ENCODE results near the gene CD200R1L.
A peak's percentile ranks its signal among the peaks of the same experiment; 100 is the strongest.

CD200R1L gene

GRCh38 chr3:112848196-112848595 lies 1.5 kb upstream of the CD200R1L start:
- Histone ChIP-seq H3K27me3 (ENCODE audit: insufficient read depth, low read length, poor library complexity) (no peaks in the 10 kb centered on the region), H3K56ac (ENCODE audit: low read length) (no peak overlapping the region), H4K5ac (ENCODE audit: low read length) (no peak overlapping the region), H3K4me2 (ENCODE audit: low read length) (no peak overlapping the region), H2AK5ac (ENCODE audit: low read length) (no peak overlapping the region), H2BK5ac (ENCODE audit: low read length) (no peak overlapping the region), H3K4ac (ENCODE audit: low read depth, low read length) (no peak overlapping the region), H3K23ac (ENCODE audit: low read length) (no peak overlapping the region), H3K79me2 (ENCODE audit: control insufficient read depth, insufficient read depth, low read length) (no peaks in the 10 kb centered on the region), H3K4me1 (ENCODE audit: control insufficient read depth, low read depth, low read length) (no peaks in the 10 kb centered on the region), H3K4me3 (ENCODE audit: low read length) (no peak overlapping the region), H3K9ac (ENCODE audit: low read length) (no peak overlapping the region), H3K36me3 (ENCODE audit: control insufficient read depth, insufficient read depth, low read length) (no peaks in the 10 kb centered on the region), H3K18ac (ENCODE audit: low read length) (no peak overlapping the region), H3K79me1 (ENCODE audit: low read length) (no peaks in the 10 kb centered on the region), H2BK15ac (replicated peaks; ENCODE audit: low read depth) (no peak overlapping the region), H3K27ac (ENCODE audit: low read depth, low read length) (no peak overlapping the region), H4K8ac (ENCODE audit: low read depth, low read length) (no peak overlapping the region), H2BK120ac (ENCODE audit: low read depth, low read length) (no peak overlapping the region)
- no peak for DNase-seq
- no CpG with 5 or more reads among the region's 3 CpGs for WGBS (ENCODE audit: extremely low coverage, insufficient coverage, low lambda C conversion rate)

- no peak overlapping the region for H2BK15ac ChIP-seq (replicated peaks; ENCODE audit: low read depth)
- no peak overlapping the region for H3K18ac ChIP-seq (ENCODE audit: low read length)
- H3K9ac ChIP-seq (ENCODE audit: low read length), result no peak overlapping the region
- no peak overlapping the region for H3K23ac ChIP-seq (ENCODE audit: low read length)
- H3K79me2 ChIP-seq (ENCODE audit: control insufficient read depth, insufficient read depth, low read length), result no peaks in the 10 kb centered on the region
- no peak overlapping the region for H4K8ac ChIP-seq (ENCODE audit: low read depth, low read length)
- H3K27ac ChIP-seq (ENCODE audit: low read depth, low read length), result no peak overlapping the region
- no peaks in the 10 kb centered on the region for H3K36me3 ChIP-seq (ENCODE audit: control insufficient read depth, insufficient read depth, low read length)
- no peak overlapping the region for H2AK5ac ChIP-seq (ENCODE audit: low read length)
- H3K4me1 ChIP-seq (ENCODE audit: control insufficient read depth, low read depth, low read length), result no peaks in the 10 kb centered on the region
- H3K56ac ChIP-seq (ENCODE audit: low read length), result no peak overlapping the region
- no peak overlapping the region for H3K4me3 ChIP-seq (ENCODE audit: low read length)
- no peak overlapping the region for H2BK5ac ChIP-seq (ENCODE audit: low read length)
- H3K4me2 ChIP-seq (ENCODE audit: low read length), result no peak overlapping the region
- no peak overlapping the region for H3K4ac ChIP-seq (ENCODE audit: low read depth, low read length)
- H3K79me1 ChIP-seq (ENCODE audit: low read length), result no peaks in the 10 kb centered on the region
- no peak for DNase-seq
- no peak overlapping the region for H4K5ac ChIP-seq (ENCODE audit: low read length)
- no peak overlapping the region for H2BK120ac ChIP-seq (ENCODE audit: low read depth, low read length)
- WGBS (ENCODE audit: extremely low coverage, insufficient coverage, low lambda C conversion rate), result 100% methylated on average over 1 of the region's 3 CpGs
- no peaks in the 10 kb centered on the region for H3K27me3 ChIP-seq (ENCODE audit: insufficient read depth, low read length, poor library complexity)
Measured at GRCh38 chr3:112847692-112848091, 1.0 kb upstream of the CD200R1L start.

- H4K8ac ChIP-seq (ENCODE audit: low read depth, low read length), result no peak overlapping the region
- H3K79me2 ChIP-seq (ENCODE audit: control insufficient read depth, insufficient read depth, low read length), result no peaks in the 10 kb centered on the region
- no peak overlapping the region for H3K4me3 ChIP-seq (ENCODE audit: low read length)
- H3K27ac ChIP-seq (ENCODE audit: low read depth, low read length), result no peak overlapping the region
- no peak for DNase-seq
- no peak overlapping the region for H3K18ac ChIP-seq (ENCODE audit: low read length)
- H2BK120ac ChIP-seq (ENCODE audit: low read depth, low read length), result no peak overlapping the region
- no CpG with 5 or more reads among the region's 1 CpG for WGBS (ENCODE audit: extremely low coverage, insufficient coverage, low lambda C conversion rate)
- H3K23ac ChIP-seq (ENCODE audit: low read length), result no peak overlapping the region
- no peak overlapping the region for H2BK5ac ChIP-seq (ENCODE audit: low read length)
- no peak overlapping the region for H4K5ac ChIP-seq (ENCODE audit: low read length)
- no peak overlapping the region for H2BK15ac ChIP-seq (replicated peaks; ENCODE audit: low read depth)
- no peaks in the 10 kb centered on the region for H3K27me3 ChIP-seq (ENCODE audit: insufficient read depth, low read length, poor library complexity)
- no peaks in the 10 kb centered on the region for H3K4me1 ChIP-seq (ENCODE audit: control insufficient read depth, low read depth, low read length)
- no peak overlapping the region for H3K9ac ChIP-seq (ENCODE audit: low read length)
- H2AK5ac ChIP-seq (ENCODE audit: low read length), result no peak overlapping the region
- H3K56ac ChIP-seq (ENCODE audit: low read length), result no peak overlapping the region
- H3K36me3 ChIP-seq (ENCODE audit: control insufficient read depth, insufficient read depth, low read length), result no peaks in the 10 kb centered on the region
- no peaks in the 10 kb centered on the region for H3K79me1 ChIP-seq (ENCODE audit: low read length)
- H3K4me2 ChIP-seq (ENCODE audit: low read length), result no peak overlapping the region
- no peak overlapping the region for H3K4ac ChIP-seq (ENCODE audit: low read depth, low read length)
Measured at GRCh38 chr3:112845772-112846171, 892 bp downstream of the CD200R1L start.

- H4K5ac ChIP-seq (ENCODE audit: low read length), result no peak overlapping the region
- no peak overlapping the region for H2BK5ac ChIP-seq (ENCODE audit: low read length)
- no peaks in the 10 kb centered on the region for H3K79me1 ChIP-seq (ENCODE audit: low read length)
- H4K8ac ChIP-seq (ENCODE audit: low read depth, low read length), result no peak overlapping the region
- no peak overlapping the region for H3K27ac ChIP-seq (ENCODE audit: low read depth, low read length)
- no peak overlapping the region for H3K4me2 ChIP-seq (ENCODE audit: low read length)
- DNase-seq, result no peak
- H3K27me3 ChIP-seq (ENCODE audit: insufficient read depth, low read length, poor library complexity), result no peaks in the 10 kb centered on the region
- no peak overlapping the region for H2BK15ac ChIP-seq (replicated peaks; ENCODE audit: low read depth)
- no peak overlapping the region for H3K4ac ChIP-seq (ENCODE audit: low read depth, low read length)
- H3K79me2 ChIP-seq (ENCODE audit: control insufficient read depth, insufficient read depth, low read length), result no peaks in the 10 kb centered on the region
- WGBS (ENCODE audit: extremely low coverage, insufficient coverage, low lambda C conversion rate), result no CpG with 5 or more reads among the region's 4 CpGs
- no peaks in the 10 kb centered on the region for H3K4me1 ChIP-seq (ENCODE audit: control insufficient read depth, low read depth, low read length)
- no peak overlapping the region for H3K18ac ChIP-seq (ENCODE audit: low read length)
- H2BK120ac ChIP-seq (ENCODE audit: low read depth, low read length), result no peak overlapping the region
- H2AK5ac ChIP-seq (ENCODE audit: low read length), result no peak overlapping the region
- H3K4me3 ChIP-seq (ENCODE audit: low read length), result no peak overlapping the region
- no peak overlapping the region for H3K23ac ChIP-seq (ENCODE audit: low read length)
- no peaks in the 10 kb centered on the region for H3K36me3 ChIP-seq (ENCODE audit: control insufficient read depth, insufficient read depth, low read length)
- no peak overlapping the region for H3K9ac ChIP-seq (ENCODE audit: low read length)
- H3K56ac ChIP-seq (ENCODE audit: low read length), result no peak overlapping the region
Measured at GRCh38 chr3:112829046-112829445, 17.6 kb downstream of the CD200R1L start.

GRCh38 chr3:112822064-112823055 lies 24.3 kb downstream of the CD200R1L start:
- no peak overlapping the region for H3K4ac ChIP-seq (ENCODE audit: low read depth, low read length)
- H3K4me1 ChIP-seq (ENCODE audit: control insufficient read depth, low read depth, low read length), result no peaks in the 10 kb centered on the region
- no CpG with 5 or more reads among the region's 3 CpGs for WGBS (ENCODE audit: extremely low coverage, insufficient coverage, low lambda C conversion rate)
- no peak overlapping the region for H3K4me3 ChIP-seq (ENCODE audit: low read length)
- H3K56ac ChIP-seq (ENCODE audit: low read length), result no peak overlapping the region
- no peaks in the 10 kb centered on the region for H3K79me1 ChIP-seq (ENCODE audit: low read length)
- H4K5ac ChIP-seq (ENCODE audit: low read length), result no peak overlapping the region
- H3K4me2 ChIP-seq (ENCODE audit: low read length), result no peak overlapping the region
- H4K8ac ChIP-seq (ENCODE audit: low read depth, low read length), result no peak overlapping the region
- DNase-seq, result peak; percentile 37
- H3K27ac ChIP-seq (ENCODE audit: low read depth, low read length), result no peak overlapping the region
- no peak overlapping the region for H3K23ac ChIP-seq (ENCODE audit: low read length)
- no peaks in the 10 kb centered on the region for H3K36me3 ChIP-seq (ENCODE audit: control insufficient read depth, insufficient read depth, low read length)
- H3K18ac ChIP-seq (ENCODE audit: low read length), result no peak overlapping the region
- no peaks in the 10 kb centered on the region for H3K79me2 ChIP-seq (ENCODE audit: control insufficient read depth, insufficient read depth, low read length)
- no peak overlapping the region for H2BK120ac ChIP-seq (ENCODE audit: low read depth, low read length)
- no peak overlapping the region for H2BK5ac ChIP-seq (ENCODE audit: low read length)
- H3K9ac ChIP-seq (ENCODE audit: low read length), result no peak overlapping the region
- no peak overlapping the region for H2AK5ac ChIP-seq (ENCODE audit: low read length)
- H2BK15ac ChIP-seq (replicated peaks; ENCODE audit: low read depth), result no peak overlapping the region
- H3K27me3 ChIP-seq (ENCODE audit: insufficient read depth, low read length, poor library complexity), result no peaks in the 10 kb centered on the region

All from mesendoderm (in vitro differentiated cells).